H7 (cell line): ENCODE results near the gene EHMT1. TPM values are rescaled to one million over a fixed set of nuclear protein-coding genes. Genes with fewer than 3 reads are reported as not detected.
"Not testable (repeated sequence)": the region's sequence is repeated elsewhere in the genome, so short reads cannot be mapped to it uniquely, and the experiment has no call there.

ENCODE experiments used
- DNase-seq: peaks from one replicate; pipeline ENCODE4 v3.0.0; 2012
- H3K27me3 ChIP-seq: 2 replicates; pipeline ENCODE4 v1.6.0; 2011; ENCODE audit warnings: mild to moderate bottlenecking, low read length; ENCODE audit not compliant: control insufficient read depth, insufficient read depth
- H3K36me3 ChIP-seq: replicated peaks from 2 replicates; pipeline ENCODE4 v1.5.1; 2011; ENCODE audit warnings: low read length; ENCODE audit not compliant: control insufficient read depth, insufficient read depth
- H3K4me3 ChIP-seq: 2 replicates; pipeline ENCODE4 v1.5.1; 2011; ENCODE audit warnings: low read depth, mild to moderate bottlenecking, control low read depth, low read length, moderate library complexity; ENCODE audit not compliant: insufficient read depth
- total RNA-seq: library from RNA; depleted of rRNA; stranded (reverse); fragments of >200 nt; shearing (Covaris generic); gene quantifications from 2 replicates; pipeline ENCODE4 v1.2.3, GENCODE V29; 2014

Gene EHMT1
- total RNA-seq, 1 experiment from 2014 or later: 89.6 TPM

GRCh38 chr9:137853392-137853995, 234.7 kb downstream of the EHMT1 start:
- H3K36me3 ChIP-seq: no peaks in the 10 kb centered on the region
- no peak for DNase-seq

GRCh38 chr9:137860361-137860760, 241.6 kb downstream of the EHMT1 start:
- H3K27me3 ChIP-seq: no peaks in the 10 kb centered on the region
- no peak for DNase-seq
- no peaks in the 10 kb centered on the region for H3K36me3 ChIP-seq
- no peak overlapping the region for H3K4me3 ChIP-seq

More at GRCh38 chr9:137853392-137853995, 234.7 kb downstream of the EHMT1 start:
- no peaks in the 10 kb centered on the region for H3K27me3 ChIP-seq
- H3K4me3 ChIP-seq: no peak overlapping the region

- Histone ChIP-seq H3K36me3 (no peaks in the 10 kb centered on the region), H3K27me3 (no peaks in the 10 kb centered on the region), H3K4me3 (no peak overlapping the region)
- no peak for DNase-seq
Measured at GRCh38 chr9:137865581-137866145, 246.9 kb downstream of the EHMT1 start.

GRCh38 chr9:137866226-137867141, 247.7 kb downstream of the EHMT1 start:
- Histone ChIP-seq H3K4me3 (no peak overlapping the region), H3K27me3 (no peaks in the 10 kb centered on the region), H3K36me3 (no peaks in the 10 kb centered on the region)
- no peak for DNase-seq

- Histone ChIP-seq H3K36me3 (no peaks in the 10 kb centered on the region), H3K4me3 (no peak overlapping the region), H3K27me3 (peaks cover 1% of the 10 kb centered on the region)
- no peak for DNase-seq
Measured at GRCh38 chr9:137870432-137870831, 251.6 kb downstream of the EHMT1 start.

GRCh38 chr9:137872296-137872695, 253.5 kb downstream of the EHMT1 start:
- Histone ChIP-seq H3K36me3 (no peaks in the 10 kb centered on the region), H3K27me3 (peaks cover 11% of the 10 kb centered on the region), H3K4me3 (no peak overlapping the region)
- DNase-seq: no peak

GRCh38 chr9:137873408-137873807, 254.6 kb downstream of the EHMT1 start:
- H3K36me3 ChIP-seq: no peaks in the 10 kb centered on the region
- no peak for DNase-seq
- H3K4me3 ChIP-seq: no peak overlapping the region
- peaks cover 11% of the 10 kb centered on the region for H3K27me3 ChIP-seq

- Histone ChIP-seq H3K36me3 (no peaks in the 10 kb centered on the region), H3K4me3 (no peak overlapping the region), H3K27me3 (peaks cover 11% of the 10 kb centered on the region)
- no peak for DNase-seq
Measured at GRCh38 chr9:137873858-137874362, 255.1 kb downstream of the EHMT1 start.

- Histone ChIP-seq H3K4me3 (no peak overlapping the region), H3K36me3 (no peaks in the 10 kb centered on the region), H3K27me3 (peaks cover 11% of the 10 kb centered on the region)
- no peak for DNase-seq
Measured at GRCh38 chr9:137875354-137875753, 256.5 kb downstream of the EHMT1 start.

GRCh38 chr9:137875846-137876245, 257.0 kb downstream of the EHMT1 start:
- H3K27me3 ChIP-seq: peaks cover 11% of the 10 kb centered on the region
- DNase-seq: no peak
- H3K4me3 ChIP-seq: no peak overlapping the region
- H3K36me3 ChIP-seq: no peaks in the 10 kb centered on the region

- DNase-seq: no peak
- Histone ChIP-seq H3K36me3 (no peaks in the 10 kb centered on the region; the same call in 1 of the 2 replicates), H3K27me3 (peaks cover 11% of the 10 kb centered on the region)
Measured at GRCh38 chr9:137876269-137876668, 257.5 kb downstream of the EHMT1 start.

GRCh38 chr9:137876781-137877386, 258.1 kb downstream of the EHMT1 start:
- Histone ChIP-seq H3K27me3 (peaks cover 11% of the 10 kb centered on the region), H3K36me3 (no peaks in the 10 kb centered on the region; the same call in 1 of the 2 replicates), H3K4me3 (peak overlapping the region; percentile 28; the same call in 1 of the 2 replicates)
- no peak for DNase-seq

More at GRCh38 chr9:137876269-137876668, 257.5 kb downstream of the EHMT1 start:
- no peak overlapping the region for H3K4me3 ChIP-seq

- peak; percentile 96 for DNase-seq
- H3K36me3 ChIP-seq: not testable (repeated sequence)
- peak within 1 kb of the TSS; percentile 49 for H3K4me3 ChIP-seq
- peaks cover 11% of the 10 kb centered on the region for H3K27me3 ChIP-seq
Measured at GRCh38 chr9:137877506-137878122, 258.8 kb downstream of the EHMT1 start, which contains the start of gene CACNA1B. TSS of gene CACNA1B (plus strand) at chr9:137877782. CDS start at chr9:137877934, 152 bp downstream.
